HepG2 (cell line): ENCODE results near the gene HECTD2. TPM values are rescaled to one million over a fixed set of nuclear protein-coding genes. Genes with fewer than 3 reads are reported as not detected.

ENCODE experiments used
- ATAC-seq: fragments of 200-7000 bp; cut with Tn5 transposase; 3 replicates; pipeline ENCODE4 v1.9.1; 2020; ENCODE audit warnings: mild to moderate bottlenecking, moderate library complexity
- BruUV-seq: library from RNA; stranded (reverse); fragments of 400-500 nt; replicated peaks from 2 replicates; lab custom pipeline; 2021; lab: Mats Ljungman, UMichigan
- CTCF ChIA-PET: fragments of 300-600 bp; formaldehyde crosslinking; extraction: SDS; loops from one replicate; lab custom pipeline; 2021; ENCODE audit warnings: low total read pairs, inconsistent platforms, low intra/inter-chr PET ratio; lab: Yijun Ruan, JAX
- POLR2A ChIA-PET: fragments of 350-600 bp; sonication (Branson Sonifier 250); formaldehyde crosslinking; loops from one replicate; lab custom pipeline; 2020; ENCODE audit warnings: antibody characterized with exemption, inconsistent platforms; lab: Yijun Ruan, JAX
- DNase-seq: peaks from one replicate; pipeline ENCODE4 v3.0.0-alpha.2; 2015; ENCODE audit warnings: low spot score
- FAIRE-seq: peaks from 3 replicates; lab custom pipeline; 2011; peaks lifted over from hg19 to GRCh38; lab: Jason Lieb, UNC
- H2AFZ ChIP-seq: one replicate; pipeline ENCODE4 v1.6.1; 2011; ENCODE audit warnings: low read length, inconsistent platforms
- H3K27ac ChIP-seq: fragments of 300-600 bp; 3 replicates; pipeline ENCODE4 v1.8.0; 2011; ENCODE audit warnings: mixed run types, mild to moderate bottlenecking, mixed read lengths, low read length, inconsistent platforms; ENCODE audit not compliant: insufficient read depth; ENCODE audit errors: extremely low read length
- H3K27me3 ChIP-seq, 2 experiments: fragments of 200-600 bp in 1 of 2; 2 replicates in 1 of 2; 3 replicates in 1 of 2; pipeline versions ENCODE4 v1.6.0 to v1.8.0; 2011; ENCODE audit warnings: low read length in 2 of 2, mild to moderate bottlenecking in 2 of 2, moderate library complexity in 2 of 2, inconsistent platforms in 1 of 2; ENCODE audit not compliant: insufficient read depth in 2 of 2, control insufficient read depth in 1 of 2
- H3K36me3 ChIP-seq, 2 experiments: fragments of 200-600 bp in 1 of 2; replicated peaks in 1 of 2; 2 replicates in 1 of 2; 3 replicates in 1 of 2; pipeline versions ENCODE4 v1.5.1 to v1.8.0; 2011; ENCODE audit warnings: low read length in 2 of 2, inconsistent platforms in 1 of 2; ENCODE audit not compliant: insufficient read depth in 2 of 2, control insufficient read depth in 1 of 2
- H3K4me1 ChIP-seq: 2 replicates; pipeline ENCODE4 v1.5.1; 2012; ENCODE audit warnings: low read length, inconsistent platforms; ENCODE audit not compliant: insufficient read depth
- H3K4me2 ChIP-seq: 2 replicates; pipeline ENCODE4 v1.6.0; 2011; ENCODE audit warnings: low read depth, low read length, inconsistent platforms
- H3K4me3 ChIP-seq, 3 experiments: fragments of 200-600 bp in 1 of 3; sonication (generic), shearing (Covaris generic) in 1 of 3; replicated peaks in 1 of 3; 2 replicates each; pipeline ENCODE4 v1.5.1; 2011 to 2016; ENCODE audit warnings: low read length in 3 of 3, inconsistent platforms in 2 of 3, low read depth in 2 of 3, mild to moderate bottlenecking in 2 of 3, control low read depth in 1 of 3, mixed read lengths in 1 of 3; ENCODE audit not compliant: insufficient read depth in 1 of 3
- H3K79me2 ChIP-seq: one replicate; pipeline ENCODE4 v1.6.1; 2011; ENCODE audit warnings: low read length, inconsistent platforms; ENCODE audit not compliant: insufficient read depth
- H3K9ac ChIP-seq: 2 replicates; pipeline ENCODE4 v1.6.0; 2011; ENCODE audit warnings: mild to moderate bottlenecking, low read depth, low read length, inconsistent platforms; ENCODE audit not compliant: insufficient read depth
- H3K9me3 ChIP-seq: 2 replicates; pipeline ENCODE4 v1.5.1; 2012; ENCODE audit warnings: mild to moderate bottlenecking, low read length
- H4K20me1 ChIP-seq: 2 replicates; pipeline ENCODE4 v1.6.0; 2011; ENCODE audit warnings: inconsistent platforms, mild to moderate bottlenecking, low read length, moderate library complexity; ENCODE audit not compliant: insufficient read depth
- CEBPB ChIP-seq: IDR thresholded peaks from 2 replicates; pipeline ENCODE4 v1.6.1; 2011; ENCODE audit warnings: low read depth, low read length, improper control_type of control experiment, borderline replicate concordance
- JUND ChIP-seq: sonication (generic); formaldehyde crosslinking; IDR thresholded peaks from 2 replicates; pipeline ENCODE4 v1.8.0; 2022; ENCODE audit warnings: mild to moderate bottlenecking, missing genetic modification reagents
- NFAT5 ChIP-seq: sonication (generic); formaldehyde crosslinking; IDR thresholded peaks from 2 replicates; pipeline ENCODE4 v1.4.0; 2020; ENCODE audit warnings: missing genetic modification reagents
- NFIB ChIP-seq: sonication (generic); formaldehyde crosslinking; IDR thresholded peaks from 2 replicates; pipeline ENCODE4 v1.9.0; 2021; ENCODE audit warnings: missing genetic modification reagents, mild to moderate bottlenecking, borderline replicate concordance
- ZBTB7B ChIP-seq: sonication (generic); formaldehyde crosslinking; IDR thresholded peaks from 2 replicates; pipeline ENCODE4 v1.4.0; 2020; ENCODE audit warnings: missing genetic modification reagents
- in situ Hi-C: cut with HindIII; loops from 2 replicates; pipeline ENCODE4 v1.10.0; 2017; ENCODE audit warnings: low pct_unique_long_range_greater_than_20kb; ENCODE audit not compliant: extremely low pct_ligation_motif_present
- intact Hi-C: fragments of 100-400 bp; cut with micrococcal nuclease; formaldehyde crosslinking; loops from one replicate; pipeline ENCODE4 v1.10.0; 2022; ENCODE audit not compliant: unreplicated experiment
- polyA plus RNA-seq, 8 experiments: library from polyadenylated mRNA; depleted of rRNA in 3 of 8; stranded (reverse) in 7 of 8; unstranded in 1 of 8; fragments of >200 nt; fragmentation: Illumina TruSeq in 4 of 8; extraction: Trizol in 4 of 8; gene quantifications; 2 replicates each; pipeline versions ENCODE4 v1.2.1 to v1.2.3, GENCODE V29; 2011 to 2016; ENCODE audit warnings: low read depth in 4 of 8, missing spikeins in 1 of 8, mixed read lengths in 1 of 8; ENCODE audit not compliant: insufficient read depth in 1 of 8
- total RNA-seq, 5 experiments: library from RNA; depleted of rRNA; stranded (reverse); fragments of >200 nt; fragmentation: Illumina TruSeq; extraction: Trizol; gene quantifications; 2 replicates each; pipeline ENCODE4 v1.2.3, GENCODE V29; 2016; ENCODE audit warnings: low read depth in 1 of 5

HECTD2 gene
- total and polyA plus RNA-seq, 2 of the 13 experiments (the other 11 are each of a cell fraction or from before 2014, with no cell fraction given), result 3.2 to 5.2 TPM

GRCh38 chr10:91479583-91479982, 69.4 kb downstream of the HECTD2 start:
- Histone ChIP-seq H3K36me3 (no peaks in the 10 kb centered on the region), H3K9ac (no peak overlapping the region), H3K27me3 (no peaks in the 10 kb centered on the region), H2AFZ (no peak overlapping the region), H3K79me2 (no peaks in the 10 kb centered on the region), H4K20me1 (no peaks in the 10 kb centered on the region), H3K4me1 (no peaks in the 10 kb centered on the region), H3K27ac (no peak overlapping the region), H3K4me2 (no peak overlapping the region), H3K4me3 (no peak overlapping the region), H3K9me3 (no peaks in the 10 kb centered on the region)
- BruUV-seq, result no TSS peak
- ATAC-seq, result no peak
- FAIRE-seq, result no peak
- in situ Hi-C loops (no loop called here), intact Hi-C loops (no loop called here)
- no peak for DNase-seq
- CTCF ChIA-PET, result no interaction called here
- TF ChIP-seq ZBTB7B, result no peak
- TF ChIP-seq CEBPB, result no peak
- TF ChIP-seq JUND (CRISPR knock-in tag), result no peak
- TF ChIP-seq NFIB (CRISPR knock-in tag), result no peak
- TF ChIP-seq NFAT5 (CRISPR knock-in tag), result no peak
- POLR2A ChIA-PET, result no interaction called here
